ENCODE results near the gene RNLS. TPM values are rescaled to one million over a fixed set of nuclear protein-coding genes. Genes with fewer than 3 reads are reported as not detected.

Gene RNLS
- total RNA-seq, 2 donors from 2014 or later = 6.2 to 9.4 TPM

DNA sequence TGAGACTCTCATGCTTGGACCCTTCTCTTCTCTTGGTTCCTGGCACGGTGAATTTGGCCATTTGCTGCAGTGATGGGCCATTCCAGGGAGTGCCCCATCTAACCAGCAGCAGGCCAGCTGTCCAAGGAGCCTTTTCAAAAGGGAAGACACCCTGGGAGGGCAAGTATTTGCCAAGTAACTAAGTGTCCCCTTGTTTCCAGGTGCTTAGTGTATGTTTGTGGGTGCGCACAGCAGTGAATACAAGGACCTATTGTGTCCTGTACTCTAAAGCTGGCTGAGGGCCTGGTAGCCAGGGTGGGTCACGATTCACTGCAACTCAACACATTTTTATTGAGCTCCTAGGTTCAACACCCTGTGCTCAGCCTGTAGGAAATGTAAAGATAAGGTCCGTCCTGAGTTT, 348.8 kb downstream of the RNLS start:
- Histone ChIP-seq H3K4me1 (ENCODE audit: control insufficient read depth in 1 of 2, low read depth in 2 of 2) (peaks cover 5 to 37% of the 10 kb centered on the region in 2 donors), H3K36me3 (no peaks in the 10 kb centered on the region), H3K27ac (no peak overlapping the region), H3K9me3 (no peaks in the 10 kb centered on the region), H3K4me3 (no peak overlapping the region), H3K27me3 (replicated peaks; ENCODE audit: insufficient read depth) (no peaks in the 10 kb centered on the region)
- TF ChIP-seq, protein P1, sequence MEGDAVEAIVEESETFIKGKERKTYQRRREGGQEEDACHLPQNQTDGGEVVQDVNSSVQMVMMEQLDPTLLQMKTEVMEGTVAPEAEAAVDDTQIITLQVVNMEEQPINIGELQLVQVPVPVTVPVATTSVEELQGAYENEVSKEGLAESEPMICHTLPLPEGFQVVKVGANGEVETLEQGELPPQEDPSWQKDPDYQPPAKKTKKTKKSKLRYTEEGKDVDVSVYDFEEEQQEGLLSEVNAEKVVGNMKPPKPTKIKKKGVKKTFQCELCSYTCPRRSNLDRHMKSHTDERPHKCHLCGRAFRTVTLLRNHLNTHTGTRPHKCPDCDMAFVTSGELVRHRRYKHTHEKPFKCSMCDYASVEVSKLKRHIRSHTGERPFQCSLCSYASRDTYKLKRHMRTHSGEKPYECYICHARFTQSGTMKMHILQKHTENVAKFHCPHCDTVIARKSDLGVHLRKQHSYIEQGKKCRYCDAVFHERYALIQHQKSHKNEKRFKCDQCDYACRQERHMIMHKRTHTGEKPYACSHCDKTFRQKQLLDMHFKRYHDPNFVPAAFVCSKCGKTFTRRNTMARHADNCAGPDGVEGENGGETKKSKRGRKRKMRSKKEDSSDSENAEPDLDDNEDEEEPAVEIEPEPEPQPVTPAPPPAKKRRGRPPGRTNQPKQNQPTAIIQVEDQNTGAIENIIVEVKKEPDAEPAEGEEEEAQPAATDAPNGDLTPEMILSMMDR (IDR thresholded peaks at IDR 0.05) = no peak
- DNase-seq (ENCODE audit: low spot score) = no peak
- no peak for ATAC-seq (ENCODE audit: insufficient number of reproducible peaks, low FRiP score, low read depth)

DNA sequence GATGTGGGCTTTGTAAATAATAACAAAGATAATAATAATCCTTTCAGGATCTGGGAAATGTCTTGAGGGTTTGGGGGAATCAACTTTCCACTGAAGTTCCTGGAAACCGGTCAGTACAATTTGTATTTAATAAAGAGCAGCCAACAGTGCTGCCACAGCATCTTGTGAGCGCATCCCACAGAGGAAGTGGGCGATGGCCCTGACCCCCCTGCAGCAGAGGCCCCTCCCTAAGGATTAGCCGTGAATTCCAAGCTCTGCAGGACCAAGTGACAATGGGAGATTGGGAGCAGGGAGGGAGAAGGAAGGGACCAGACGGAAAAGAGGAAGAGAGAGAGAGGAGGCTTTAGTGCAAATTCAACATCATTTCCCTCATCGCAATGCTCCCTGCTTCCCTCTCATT, 349.2 kb downstream of the RNLS start:
- no peaks in the 10 kb centered on the region for H3K36me3 ChIP-seq
- ATAC-seq (ENCODE audit: insufficient number of reproducible peaks, low FRiP score, low read depth) (no peak), DNase-seq (ENCODE audit: low spot score) (no peak)
- H3K27ac ChIP-seq = no peak overlapping the region
- H3K27me3 ChIP-seq (replicated peaks; ENCODE audit: insufficient read depth) = no peaks in the 10 kb centered on the region
- TF ChIP-seq, protein P1 (IDR thresholded peaks at IDR 0.05) = no peak
- no peak overlapping the region for H3K4me3 ChIP-seq
- H3K4me1 ChIP-seq (ENCODE audit: control insufficient read depth in 1 of 2, low read depth in 2 of 2) = peaks cover 5 to 33% of the 10 kb centered on the region in 2 donors
- H3K9me3 ChIP-seq = no peaks in the 10 kb centered on the region

GRCh38 chr10:88232983-88233543, 350.1 kb downstream of the RNLS start:
- no peak overlapping the region for H3K27ac ChIP-seq
- peaks cover 5 to 29% of the 10 kb centered on the region in 2 donors for H3K4me1 ChIP-seq (ENCODE audit: control insufficient read depth in 1 of 2, low read depth in 2 of 2)
- ATAC-seq (ENCODE audit: insufficient number of reproducible peaks, low FRiP score, low read depth) = no peak
- TF ChIP-seq, protein P1 (IDR thresholded peaks at IDR 0.05) = no peak
- no peaks in the 10 kb centered on the region for H3K27me3 ChIP-seq (replicated peaks; ENCODE audit: insufficient read depth)
- H3K4me3 ChIP-seq = no peak overlapping the region
- DNase-seq (ENCODE audit: low spot score) = no peak
- no peaks in the 10 kb centered on the region for H3K36me3 ChIP-seq
- H3K9me3 ChIP-seq = no peaks in the 10 kb centered on the region

- H3K27me3 ChIP-seq (replicated peaks; ENCODE audit: insufficient read depth) = no peaks in the 10 kb centered on the region
- H3K27ac ChIP-seq = peak overlapping the region in 1 of 2 donors; percentile 14
- TF ChIP-seq, protein P1 (IDR thresholded peaks at IDR 0.05) = no peak
- H3K4me1 ChIP-seq (ENCODE audit: control insufficient read depth in 1 of 2, low read depth in 2 of 2) = peaks cover 5 to 31% of the 10 kb centered on the region in 2 donors
- no peak overlapping the region for H3K4me3 ChIP-seq
- DNase-seq (ENCODE audit: low spot score) (peak; percentile 67), ATAC-seq (ENCODE audit: insufficient number of reproducible peaks, low FRiP score, low read depth) (peak; percentile 47)
- no peaks in the 10 kb centered on the region for H3K36me3 ChIP-seq
- no peaks in the 10 kb centered on the region for H3K9me3 ChIP-seq
These were observed 350.9 kb downstream of the RNLS start for GRCh38 chr10:88232029-88232895.

DNA sequence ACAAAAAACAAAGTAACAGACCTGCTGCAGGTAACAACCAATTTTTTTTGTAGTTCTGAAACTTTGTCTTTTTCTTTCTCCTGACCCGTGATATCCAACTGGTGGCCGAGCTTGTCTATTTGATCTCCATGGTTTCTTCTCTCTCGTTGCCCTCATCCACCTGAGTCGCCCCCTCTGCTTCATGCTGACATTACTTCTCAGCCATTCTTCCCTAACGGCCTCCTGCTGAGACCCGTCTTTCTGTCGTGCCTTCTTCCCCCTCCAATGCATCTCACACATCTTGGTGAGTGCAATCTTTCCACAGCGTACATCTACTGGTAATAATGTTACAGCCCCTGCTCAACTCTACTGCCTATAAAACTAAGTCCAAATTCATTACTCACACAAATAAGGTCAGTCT, 352.9 kb downstream of the RNLS start:
- peaks cover 5 to 39% of the 10 kb centered on the region in 2 donors for H3K4me1 ChIP-seq (ENCODE audit: control insufficient read depth in 1 of 2, low read depth in 2 of 2)
- no peak for DNase-seq (ENCODE audit: low spot score)
- H3K36me3 ChIP-seq = no peaks in the 10 kb centered on the region
- H3K27me3 ChIP-seq (replicated peaks; ENCODE audit: insufficient read depth) = no peaks in the 10 kb centered on the region
- no peak overlapping the region for H3K27ac ChIP-seq
- no peak for ATAC-seq (ENCODE audit: insufficient number of reproducible peaks, low FRiP score, low read depth)
- TF ChIP-seq, protein P1 (IDR thresholded peaks at IDR 0.05) = no peak
- no peak overlapping the region for H3K4me3 ChIP-seq
- no peaks in the 10 kb centered on the region for H3K9me3 ChIP-seq
